Mesendoderm (in vitro differentiated cells): ENCODE measurements around the gene FKTN.

ENCODE experiments used
- DNase-seq: peaks from one replicate; pipeline ENCODE4 v3.0.0; 2013
- H2AK5ac ChIP-seq: 2 replicates; pipeline ENCODE4 v1.6.1; 2013; ENCODE audit warnings: low read length, inconsistent platforms
- H2BK120ac ChIP-seq: 2 replicates; pipeline ENCODE4 v1.6.1; 2013; ENCODE audit warnings: low read depth, mild to moderate bottlenecking, low read length, moderate library complexity, mixed read lengths
- H2BK15ac ChIP-seq: replicated peaks from 2 replicates; pipeline ENCODE4 v1.6.1; 2013; ENCODE audit warnings: low read depth, mild to moderate bottlenecking, moderate library complexity
- H2BK5ac ChIP-seq: 2 replicates; pipeline ENCODE4 v1.6.1; 2013; ENCODE audit warnings: low read length, inconsistent platforms
- H3K18ac ChIP-seq: 2 replicates; pipeline ENCODE4 v1.6.1; 2013; ENCODE audit warnings: mild to moderate bottlenecking, low read length, mixed read lengths
- H3K23ac ChIP-seq: one replicate; pipeline ENCODE4 v1.6.1; 2013; ENCODE audit warnings: low read length
- H3K27ac ChIP-seq: 2 replicates; pipeline ENCODE4 v1.5.1; 2013; ENCODE audit warnings: low read depth, mild to moderate bottlenecking, inconsistent platforms, low read length, moderate library complexity
- H3K27me3 ChIP-seq: 2 replicates; pipeline ENCODE4 v1.6.1; 2013; ENCODE audit warnings: low read length, control low read depth, mild to moderate bottlenecking, inconsistent platforms; ENCODE audit not compliant: insufficient read depth, poor library complexity
- H3K36me3 ChIP-seq: 2 replicates; pipeline ENCODE4 v1.6.1; 2013; ENCODE audit warnings: low read length, inconsistent platforms; ENCODE audit not compliant: control insufficient read depth, insufficient read depth
- H3K4ac ChIP-seq: one replicate; pipeline ENCODE4 v1.6.1; 2013; ENCODE audit warnings: low read depth, mild to moderate bottlenecking, low read length, moderate library complexity
- H3K4me1 ChIP-seq: 2 replicates; pipeline ENCODE4 v1.6.1; 2013; ENCODE audit warnings: low read depth, low read length, inconsistent platforms; ENCODE audit not compliant: control insufficient read depth
- H3K4me2 ChIP-seq: 2 replicates; pipeline ENCODE4 v1.6.1; 2013; ENCODE audit warnings: low read length
- H3K4me3 ChIP-seq: 2 replicates; pipeline ENCODE4 v1.5.1; 2013; ENCODE audit warnings: mild to moderate bottlenecking, low read length
- H3K56ac ChIP-seq: one replicate; pipeline ENCODE4 v1.6.1; 2013; ENCODE audit warnings: low read length
- H3K79me1 ChIP-seq: 2 replicates; pipeline ENCODE4 v1.6.1; 2013; ENCODE audit warnings: low read length, inconsistent platforms
- H3K79me2 ChIP-seq: 2 replicates; pipeline ENCODE4 v1.6.1; 2013; ENCODE audit warnings: mild to moderate bottlenecking, low read length; ENCODE audit not compliant: control insufficient read depth, insufficient read depth
- H3K9ac ChIP-seq: 2 replicates; pipeline ENCODE4 v1.6.1; 2013; ENCODE audit warnings: low read length, inconsistent platforms
- H4K5ac ChIP-seq: one replicate; pipeline ENCODE4 v1.6.1; 2013; ENCODE audit warnings: low read length
- H4K8ac ChIP-seq: one replicate; pipeline ENCODE4 v1.6.1; 2013; ENCODE audit warnings: low read depth, mild to moderate bottlenecking, control low read depth, low read length, moderate library complexity
- WGBS: extraction: QIAGEN DNeasy Blood & Tissue Kit; methylation state at CpG from one replicate; pipeline ENCODE4 v1.1.7; 2013; ENCODE audit warnings: low lambda C conversion rate, missing lambda C conversion rate; ENCODE audit not compliant: insufficient coverage; ENCODE audit errors: extremely low coverage; 5-methylcytosine and 5-hydroxymethylcytosine counted together

Gene FKTN

DNA sequence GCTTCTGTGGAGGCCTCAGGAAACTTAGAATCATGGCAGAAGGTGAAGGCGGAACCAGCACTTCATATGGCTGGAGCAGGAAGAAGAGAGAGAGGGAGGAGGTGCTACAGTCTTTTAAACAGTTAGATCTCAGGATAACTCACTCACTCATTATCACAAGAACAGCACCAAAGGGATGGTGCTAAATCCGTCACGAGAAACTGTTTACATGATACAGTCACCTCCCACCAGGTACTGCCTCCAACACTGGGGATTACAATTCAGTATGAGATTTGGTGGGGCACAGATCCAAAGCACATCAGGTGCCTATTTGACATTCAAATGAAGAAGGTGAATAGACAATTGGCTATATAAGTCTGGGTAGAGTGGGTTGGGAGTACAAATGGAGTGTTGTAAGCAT, 35.2 kb downstream of the FKTN start:
- H3K18ac ChIP-seq = no peak overlapping the region

DNA sequence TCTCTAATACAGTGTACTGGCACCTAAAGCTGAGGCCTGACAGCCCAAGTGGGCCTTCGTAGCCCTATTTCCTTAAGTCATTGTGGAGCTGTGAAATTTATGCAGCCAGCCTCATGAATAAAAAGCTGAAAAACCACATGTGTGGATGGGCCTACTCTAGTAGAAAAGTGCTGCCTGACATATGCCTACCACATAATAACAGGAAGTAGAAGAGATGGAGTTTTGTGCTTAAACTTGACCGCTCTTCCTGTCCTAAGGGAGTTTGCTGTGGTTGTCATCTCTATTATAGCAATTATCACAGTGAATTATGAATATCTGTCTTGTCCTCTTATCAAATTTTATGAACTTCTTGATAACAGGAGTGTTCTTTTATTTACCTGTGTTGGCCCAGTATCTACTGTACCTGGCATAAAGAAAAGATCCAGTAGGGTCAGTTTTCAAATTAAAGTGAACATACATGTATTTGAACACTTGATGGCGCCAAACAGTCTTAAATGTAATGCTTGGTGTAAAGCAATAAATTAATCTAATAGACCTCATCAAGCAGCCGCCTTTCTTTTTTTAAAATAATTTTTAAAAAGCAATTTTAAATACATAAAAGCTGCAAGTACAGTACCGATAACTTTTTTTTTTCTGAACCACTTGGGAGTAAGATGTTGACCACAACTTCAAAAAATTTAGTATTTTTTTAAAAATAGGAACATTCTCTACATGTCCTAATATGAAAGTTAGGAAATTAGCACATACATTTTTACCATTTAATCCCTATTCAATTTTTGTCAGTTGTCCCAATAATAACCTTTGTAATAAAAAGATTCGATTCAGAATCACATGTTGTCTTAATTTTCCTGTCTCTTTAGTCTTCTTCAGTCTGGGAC, 51.0 kb downstream of the FKTN start:
- H3K79me2 ChIP-seq = no peaks in the 10 kb centered on the region
- H2AK5ac ChIP-seq = no peak overlapping the region
- H3K79me1 ChIP-seq = no peaks in the 10 kb centered on the region
- H4K5ac ChIP-seq = no peak overlapping the region
- H3K4ac ChIP-seq = no peak overlapping the region
- H2BK15ac ChIP-seq = no peak overlapping the region
- no peak overlapping the region for H2BK120ac ChIP-seq
- no peaks in the 10 kb centered on the region for H3K4me1 ChIP-seq
- H3K56ac ChIP-seq = no peak overlapping the region
- peak; percentile 48 for DNase-seq
- no peak overlapping the region for H3K18ac ChIP-seq
- H3K23ac ChIP-seq = no peak overlapping the region
- H3K36me3 ChIP-seq = no peaks in the 10 kb centered on the region
- no peak overlapping the region for H2BK5ac ChIP-seq
- no peak overlapping the region for H3K4me3 ChIP-seq
- H3K27ac ChIP-seq = no peak overlapping the region
- no peak overlapping the region for H3K4me2 ChIP-seq
- no peak overlapping the region for H4K8ac ChIP-seq
- 100% methylated on average over 1 of the region's 6 CpGs for WGBS
- H3K9ac ChIP-seq = no peak overlapping the region
- H3K27me3 ChIP-seq = no peaks in the 10 kb centered on the region

More for the DNA sequence above, 35.2 kb downstream of the FKTN start:
- Histone ChIP-seq H3K23ac (no peak overlapping the region), H3K4ac (no peak overlapping the region), H2AK5ac (no peak overlapping the region), H3K56ac (no peak overlapping the region), H3K27ac (no peak overlapping the region), H3K4me2 (no peak overlapping the region), H4K5ac (no peak overlapping the region), H3K27me3 (no peaks in the 10 kb centered on the region), H3K9ac (no peak overlapping the region), H3K79me1 (no peaks in the 10 kb centered on the region), H2BK15ac (no peak overlapping the region), H2BK120ac (no peak overlapping the region), H3K36me3 (no peaks in the 10 kb centered on the region), H3K4me3 (no peak overlapping the region), H3K79me2 (no peaks in the 10 kb centered on the region), H3K4me1 (no peaks in the 10 kb centered on the region), H4K8ac (no peak overlapping the region), H2BK5ac (no peak overlapping the region)
- DNase-seq = no peak
- no CpG with 5 or more reads among the region's 3 CpGs for WGBS

DNA sequence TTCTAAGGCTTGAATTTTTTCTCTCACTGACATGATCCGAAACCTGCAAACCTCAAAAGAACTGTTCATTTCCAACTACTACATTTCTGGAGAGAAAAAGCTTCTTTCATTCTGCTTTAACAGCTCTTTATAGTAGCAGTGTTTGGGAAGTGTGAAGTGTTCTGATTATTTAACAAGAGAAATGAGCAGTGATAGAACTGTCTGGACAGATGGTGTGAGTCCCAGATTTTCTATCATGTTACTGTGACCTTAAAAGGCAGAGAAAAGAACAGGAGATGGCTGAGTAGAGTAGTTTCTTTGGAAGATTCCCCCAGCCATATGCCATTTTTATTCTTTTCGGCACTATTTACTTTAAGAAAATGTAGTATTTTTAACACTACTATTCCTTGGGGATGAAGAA, 63.1 kb downstream of the FKTN start:
- Histone ChIP-seq H4K8ac (no peak overlapping the region), H3K79me1 (no peaks in the 10 kb centered on the region), H3K23ac (no peak overlapping the region), H3K79me2 (no peaks in the 10 kb centered on the region), H3K36me3 (no peaks in the 10 kb centered on the region), H3K18ac (no peak overlapping the region), H3K27me3 (no peaks in the 10 kb centered on the region), H3K4ac (no peak overlapping the region), H4K5ac (no peak overlapping the region), H2BK5ac (no peak overlapping the region), H2AK5ac (no peak overlapping the region), H2BK15ac (no peak overlapping the region), H3K56ac (no peak overlapping the region), H3K4me3 (no peak overlapping the region), H3K27ac (no peak overlapping the region), H3K4me2 (no peak overlapping the region), H2BK120ac (no peak overlapping the region), H3K4me1 (no peaks in the 10 kb centered on the region), H3K9ac (no peak overlapping the region)
- WGBS = no CpG with 5 or more reads among the region's 2 CpGs
- DNase-seq = no peak

DNA sequence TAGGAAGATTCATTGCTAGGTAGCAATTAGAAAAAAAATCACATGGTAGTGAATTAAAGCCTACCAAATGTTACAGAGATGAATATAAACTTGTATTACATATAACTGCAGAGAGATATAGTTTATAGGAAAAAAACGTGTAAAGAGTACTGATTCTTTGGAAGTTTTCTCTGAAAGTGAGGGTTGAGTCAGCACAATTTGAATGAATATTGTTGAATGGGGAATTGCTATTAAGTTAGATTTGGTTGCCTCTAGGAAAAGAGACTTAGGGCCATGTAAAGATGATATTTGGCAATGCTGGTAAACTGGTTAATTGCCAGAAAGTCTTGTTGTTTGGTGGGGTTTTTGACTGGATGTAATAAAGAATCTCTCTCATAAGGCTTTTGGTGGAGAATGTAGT, 67.2 kb downstream of the FKTN start:
- no peaks in the 10 kb centered on the region for H3K79me2 ChIP-seq
- H2BK15ac ChIP-seq = no peak overlapping the region
- H3K18ac ChIP-seq = no peak overlapping the region
- H3K23ac ChIP-seq = no peak overlapping the region
- H4K8ac ChIP-seq = no peak overlapping the region
- H3K27ac ChIP-seq = no peak overlapping the region
- H3K56ac ChIP-seq = no peak overlapping the region
- H2BK5ac ChIP-seq = no peak overlapping the region
- no peaks in the 10 kb centered on the region for H3K36me3 ChIP-seq
- no peak overlapping the region for H2AK5ac ChIP-seq
- no peak overlapping the region for H2BK120ac ChIP-seq
- H3K4me3 ChIP-seq = no peak overlapping the region
- no peak overlapping the region for H4K5ac ChIP-seq
- no peaks in the 10 kb centered on the region for H3K27me3 ChIP-seq
- H3K4ac ChIP-seq = no peak overlapping the region
- H3K9ac ChIP-seq = no peak overlapping the region
- WGBS = 100% methylated on average over 1 of the region's 1 CpG
- H3K4me1 ChIP-seq = no peaks in the 10 kb centered on the region
- H3K79me1 ChIP-seq = no peaks in the 10 kb centered on the region
- DNase-seq = no peak
- no peak overlapping the region for H3K4me2 ChIP-seq

DNA sequence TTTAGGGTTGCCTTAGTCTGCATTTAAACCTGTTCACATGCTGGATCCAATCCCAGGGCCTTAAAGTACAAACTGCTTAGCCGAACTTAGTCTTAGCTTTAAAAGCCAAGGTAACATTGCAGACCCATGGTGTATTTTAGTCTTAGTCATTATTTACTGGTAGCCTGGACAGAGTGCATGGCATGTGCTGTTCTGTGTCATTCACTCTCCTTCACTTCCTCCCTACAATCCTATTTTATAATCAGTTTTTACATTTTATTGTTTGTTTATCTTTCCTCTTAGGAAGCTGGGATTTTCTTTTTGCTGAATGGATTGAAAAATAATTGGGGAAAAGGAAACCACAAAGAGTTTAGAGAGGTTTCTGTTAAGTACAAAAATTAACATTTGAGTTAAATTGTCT, 74.9 kb downstream of the FKTN start:
- no peak overlapping the region for H3K27ac ChIP-seq
- H4K5ac ChIP-seq = no peak overlapping the region
- no peak overlapping the region for H2BK15ac ChIP-seq
- H3K9ac ChIP-seq = no peak overlapping the region
- no peak overlapping the region for H3K18ac ChIP-seq
- H3K27me3 ChIP-seq = no peaks in the 10 kb centered on the region
- H3K79me1 ChIP-seq = no peaks in the 10 kb centered on the region
- H3K56ac ChIP-seq = no peak overlapping the region
- DNase-seq = no peak
- no CpG with 5 or more reads among the region's 1 CpG for WGBS
- no peak overlapping the region for H3K4ac ChIP-seq
- no peak overlapping the region for H2BK120ac ChIP-seq
- H3K4me1 ChIP-seq = no peaks in the 10 kb centered on the region
- H3K23ac ChIP-seq = no peak overlapping the region
- H2AK5ac ChIP-seq = no peak overlapping the region
- H3K4me2 ChIP-seq = no peak overlapping the region
- H4K8ac ChIP-seq = no peak overlapping the region
- H3K36me3 ChIP-seq = no peaks in the 10 kb centered on the region
- no peak overlapping the region for H2BK5ac ChIP-seq
- H3K79me2 ChIP-seq = no peaks in the 10 kb centered on the region
- H3K4me3 ChIP-seq = no peak overlapping the region

DNA sequence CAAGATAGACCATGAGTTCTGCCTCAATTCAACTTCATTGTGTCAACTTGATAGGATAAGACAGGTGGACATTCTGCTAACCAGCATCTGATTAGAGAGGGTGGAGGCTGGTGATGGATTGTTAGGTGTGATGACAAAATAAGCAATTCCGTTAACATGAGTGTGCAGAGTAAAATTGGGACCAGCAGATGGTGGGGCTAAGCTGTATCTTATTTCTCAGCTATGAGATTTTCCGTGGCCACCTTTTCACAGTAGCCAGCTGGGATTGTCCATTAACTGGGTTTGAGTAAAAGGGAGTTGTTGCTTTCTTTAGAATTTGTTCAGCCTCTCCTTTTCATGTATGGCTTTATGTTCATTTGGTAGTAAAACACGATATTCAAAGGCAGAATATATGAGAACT, 75.5 kb downstream of the FKTN start:
- H3K27me3 ChIP-seq = no peaks in the 10 kb centered on the region
- no peak overlapping the region for H3K9ac ChIP-seq
- H3K4me2 ChIP-seq = no peak overlapping the region
- H3K4ac ChIP-seq = no peak overlapping the region
- no peak overlapping the region for H3K18ac ChIP-seq
- H3K79me2 ChIP-seq = no peaks in the 10 kb centered on the region
- no peak overlapping the region for H4K8ac ChIP-seq
- H3K23ac ChIP-seq = no peak overlapping the region
- no peak overlapping the region for H3K4me3 ChIP-seq
- H2BK120ac ChIP-seq = no peak overlapping the region
- H3K36me3 ChIP-seq = no peaks in the 10 kb centered on the region
- H4K5ac ChIP-seq = no peak overlapping the region
- H3K27ac ChIP-seq = no peak overlapping the region
- no peak overlapping the region for H2BK5ac ChIP-seq
- WGBS = no CpG with 5 or more reads among the region's 3 CpGs
- H2BK15ac ChIP-seq = no peak overlapping the region
- no peak overlapping the region for H3K56ac ChIP-seq
- no peaks in the 10 kb centered on the region for H3K79me1 ChIP-seq
- DNase-seq = no peak
- no peaks in the 10 kb centered on the region for H3K4me1 ChIP-seq
- H2AK5ac ChIP-seq = no peak overlapping the region
